ENCODE measurements around the gene SRM. TPM values are rescaled to one million over a fixed set of nuclear protein-coding genes. Genes with fewer than 3 reads are reported as not detected.

SRM gene
- total and polyA plus RNA-seq, 2 of the 13 experiments (the other 11 are each of a cell fraction or from before 2014, with no cell fraction given) = 27.9 to 31.8 TPM

GRCh38 chr1:11046270-11046566, 13.6 kb downstream of the SRM start (continued):
- 0 out of 2 replicates have a peak, but pooled peaks have one; percentile 39 for TF ChIP-seq ZMYM4 (CRISPR knock-in tag; IDR thresholded peaks at IDR 0.05)
- peak; percentile 17 for TF ChIP-seq ZNF770 (CRISPR knock-in tag; IDR thresholded peaks at IDR 0.05)
- no peak for TF ChIP-seq CREB1 (IDR thresholded peaks at IDR 0.05)
- TF ChIP-seq CREB1 (CRISPR knock-in tag; IDR thresholded peaks at IDR 0.05) = peak; percentile 67; the same call in 1 of the 2 replicates
- no peak for TF ChIP-seq SMYD3 (CRISPR knock-in tag; IDR thresholded peaks at IDR 0.05)
- peak; percentile 54 for TF ChIP-seq SAP130 (CRISPR knock-in tag; IDR thresholded peaks at IDR 0.05; ENCODE audit: low read depth)
- TF ChIP-seq ERF (CRISPR knock-in tag; IDR thresholded peaks at IDR 0.05) = 0 out of 2 replicates have a peak, but pooled peaks have one; percentile 7
- 0 out of 2 replicates have a peak, but pooled peaks have one; percentile 9 for TF ChIP-seq MED1 (CRISPR knock-in tag; IDR thresholded peaks at IDR 0.05)
- TF ChIP-seq ZNF414 (CRISPR knock-in tag; IDR thresholded peaks at IDR 0.05) = 0 out of 2 replicates have a peak, but pooled peaks have one; percentile 45

- BruUV-seq (replicated peaks) = no TSS peak
- H2AFZ ChIP-seq (ENCODE audit: low read length) = no peak overlapping the region
- FAIRE-seq = no peak
- POLR2A ChIA-PET = interaction anchor here (1.5 to 3.0 kb wide), 4 partner anchors 10 to 54 kb away, joined by 3 to 18 read pairs (median 12); partner anchors contain the start of genes EXOSC10, SRM and TARDBP
- peak overlapping the region; percentile 76 for H3K9ac ChIP-seq (ENCODE audit: insufficient read depth, low read depth, low read length)
- H3K4me3 ChIP-seq (replicated peaks in 1 of 3; ENCODE audit: insufficient read depth in 1 of 3, low read depth in 2 of 3, low read length in 3 of 3) = peak overlapping the region in 1 of 3 experiments; percentile 72; a peak in 1 of 6 replicates
- H3K27ac ChIP-seq (ENCODE audit: extremely low read length, insufficient read depth, low read length) = peak overlapping the region; percentile 85
- H4K20me1 ChIP-seq (ENCODE audit: insufficient read depth, low read length) = no peaks in the 10 kb centered on the region
- H3K4me1 ChIP-seq (ENCODE audit: insufficient read depth, low read length) = peaks cover 28% of the 10 kb centered on the region
- intact Hi-C loops (cut with micrococcal nuclease; ENCODE audit: unreplicated experiment) = no loop called here
- no peaks in the 10 kb centered on the region for H3K36me3 ChIP-seq (replicated peaks in 1 of 2; ENCODE audit: control insufficient read depth in 1 of 2, insufficient read depth in 2 of 2, low read length in 2 of 2)
- H3K4me2 ChIP-seq (ENCODE audit: low read depth, low read length) = peak overlapping the region; percentile 80
- H3K27me3 ChIP-seq (ENCODE audit: control insufficient read depth in 1 of 2, insufficient read depth in 2 of 2, low read length in 2 of 2) = no peaks in the 10 kb centered on the region
- DNase-seq (ENCODE audit: low spot score) = no peak
- no peaks in the 10 kb centered on the region for H3K9me3 ChIP-seq (ENCODE audit: low read length)
- WGBS (ENCODE audit: low lambda C conversion rate) = 82% methylated on average over 25 of the region's 32 CpGs
- no peaks in the 10 kb centered on the region for H3K79me2 ChIP-seq (ENCODE audit: insufficient read depth, low read length)
- ATAC-seq = peak; percentile 3; the same call in 1 of the 3 replicates
- CTCF ChIA-PET (ENCODE audit: low intra/inter-chr PET ratio, low total read pairs) = no interaction called here
- in situ Hi-C loops (cut with HindIII; ENCODE audit: extremely low pct_ligation_motif_present, low pct_unique_long_range_greater_than_20kb) = loop anchor here (25.0 kb wide), 1 partner anchor 592 kb away; no protein-coding TSS in a partner anchor
- no peak for TF ChIP-seq ZNF432 (CRISPR knock-in tag; IDR thresholded peaks at IDR 0.05; ENCODE audit: borderline replicate concordance)
- no peak for TF ChIP-seq ZNF570 (CRISPR knock-in tag; IDR thresholded peaks at IDR 0.05; ENCODE audit: borderline replicate concordance)
- TF ChIP-seq CHD4 (IDR thresholded peaks at IDR 0.05; ENCODE audit: borderline replicate concordance, low read length) = 0 out of 2 replicates have a peak, but pooled peaks have one; percentile 32
- no peak for TF ChIP-seq DBP (CRISPR knock-in tag; IDR thresholded peaks at IDR 0.05; ENCODE audit: not compliant biosample characterization)
- TF ChIP-seq PBX2 (CRISPR knock-in tag; IDR thresholded peaks at IDR 0.05) = 0 out of 2 replicates have a peak, but pooled peaks have one; percentile 55
- TF ChIP-seq ZNF660 (CRISPR knock-in tag; IDR thresholded peaks at IDR 0.05; ENCODE audit: borderline replicate concordance, low read depth) = no peak
- no peak for TF ChIP-seq MAZ (IDR thresholded peaks at IDR 0.05; ENCODE audit: borderline replicate concordance, low read depth, low read length)
- 0 out of 2 replicates have a peak, but pooled peaks have one; percentile 1 for TF ChIP-seq MAZ (CRISPR knock-in tag; IDR thresholded peaks at IDR 0.05; ENCODE audit: low read depth)
- peak; percentile 16; the same call in 1 of the 2 replicates for TF ChIP-seq ZNF788 (CRISPR knock-in tag; IDR thresholded peaks at IDR 0.05; ENCODE audit: borderline replicate concordance)
Measured at GRCh38 chr1:11045428-11046269, 14.2 kb downstream of the SRM start.
